ENCODE measurements around the gene CSMD2.

Gene CSMD2

GRCh38 chr1:33470495-33471012 is 694.5 kb downstream of the CSMD2 start:
- peak; percentile 87 for DNase-seq (ENCODE audit: extremely low spot score)
- POLR2A ChIA-PET = interaction anchor here (1.1 to 1.8 kb wide), 4 partner anchors 10 to 175 kb away, joined by 3 to 6 read pairs (median 4); no protein-coding TSS in a partner anchor
- no peak for TF ChIP-seq CTBP1 (IDR thresholded peaks at IDR 0.05; ENCODE audit: borderline replicate concordance)
- no peak for TF ChIP-seq HDGF (IDR thresholded peaks at IDR 0.05; ENCODE audit: borderline replicate concordance)
- no peak for TF ChIP-seq ZNF384 (IDR thresholded peaks at IDR 0.05)
- TF ChIP-seq FOXK2 (IDR thresholded peaks at IDR 0.05) = no peak

GRCh38 chr1:33469691-33470090 is 695.3 kb downstream of the CSMD2 start:
- TF ChIP-seq FOXM1 (IDR thresholded peaks at IDR 0.05; ENCODE audit: borderline replicate concordance) (no peak), SP1 (IDR thresholded peaks at IDR 0.05) (no peak), BHLHE40 (IDR thresholded peaks at IDR 0.05; ENCODE audit: borderline replicate concordance) (no peak), FOXK2 (IDR thresholded peaks at IDR 0.05) (no peak), NFRKB (IDR thresholded peaks at IDR 0.05) (no peak), ARNT (IDR thresholded peaks at IDR 0.05) (no peak), L3MBTL2 (conservative IDR thresholded peaks at IDR 0.05) (no peak), ZNF384 (IDR thresholded peaks at IDR 0.05) (no peak), FOXA1 (IDR thresholded peaks at IDR 0.05) (no peak)
- TF ChIP-seq, protein P1, sequence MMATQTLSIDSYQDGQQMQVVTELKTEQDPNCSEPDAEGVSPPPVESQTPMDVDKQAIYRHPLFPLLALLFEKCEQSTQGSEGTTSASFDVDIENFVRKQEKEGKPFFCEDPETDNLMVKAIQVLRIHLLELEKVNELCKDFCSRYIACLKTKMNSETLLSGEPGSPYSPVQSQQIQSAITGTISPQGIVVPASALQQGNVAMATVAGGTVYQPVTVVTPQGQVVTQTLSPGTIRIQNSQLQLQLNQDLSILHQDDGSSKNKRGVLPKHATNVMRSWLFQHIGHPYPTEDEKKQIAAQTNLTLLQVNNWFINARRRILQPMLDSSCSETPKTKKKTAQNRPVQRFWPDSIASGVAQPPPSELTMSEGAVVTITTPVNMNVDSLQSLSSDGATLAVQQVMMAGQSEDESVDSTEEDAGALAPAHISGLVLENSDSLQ (IDR thresholded peaks at IDR 0.05) = no peak
- no peak for DNase-seq (ENCODE audit: extremely low spot score)
- ChIA-PET POLR2A (no interaction called here), CTCF (interaction anchor here (0.8 to 4.0 kb wide), 2 partner anchors 174 to 329 kb away, joined by 3 to 27 read pairs; no protein-coding TSS in a partner anchor)

More at GRCh38 chr1:33470495-33471012, 694.5 kb downstream of the CSMD2 start:
- CTCF ChIA-PET = interaction anchor here (0.8 to 4.0 kb wide), 6 partner anchors 12 to 329 kb away, joined by 3 to 27 read pairs (median 3); no protein-coding TSS in a partner anchor

DNA sequence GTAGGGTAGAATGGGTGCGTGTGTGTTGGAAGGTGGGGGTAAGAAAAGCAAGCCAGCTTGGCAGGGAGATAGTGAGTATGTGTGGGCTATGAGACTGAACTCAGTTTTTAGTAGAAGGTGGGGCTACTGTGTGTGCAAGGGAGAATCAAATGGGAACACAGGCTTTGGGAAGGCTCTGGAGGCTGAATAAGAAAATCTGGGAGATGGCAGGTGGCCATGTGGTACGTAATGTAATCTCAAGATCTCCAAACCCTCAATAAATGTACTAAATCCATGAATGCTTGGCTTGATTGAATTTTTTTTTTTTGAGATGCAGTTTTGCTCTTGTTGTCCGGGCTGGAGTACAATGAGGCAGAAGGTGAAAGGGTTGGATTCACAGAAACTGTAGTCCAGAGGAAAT is 696.1 kb downstream of the CSMD2 start:
- TF ChIP-seq TARDBP (IDR thresholded peaks at IDR 0.05) (no peak), HDGF (IDR thresholded peaks at IDR 0.05; ENCODE audit: borderline replicate concordance) (no peak), SUZ12 (IDR thresholded peaks at IDR 0.05) (no peak), SP1 (IDR thresholded peaks at IDR 0.05) (no peak), NFRKB (IDR thresholded peaks at IDR 0.05) (no peak), FOXA1 (IDR thresholded peaks at IDR 0.05) (no peak), CTBP1 (IDR thresholded peaks at IDR 0.05; ENCODE audit: borderline replicate concordance) (no peak), ARNT (IDR thresholded peaks at IDR 0.05) (no peak), L3MBTL2 (conservative IDR thresholded peaks at IDR 0.05) (no peak), ZNF384 (IDR thresholded peaks at IDR 0.05) (no peak), BHLHE40 (IDR thresholded peaks at IDR 0.05; ENCODE audit: borderline replicate concordance) (no peak), ELF4 (IDR thresholded peaks at IDR 0.05) (no peak), LEF1 (IDR thresholded peaks at IDR 0.05; ENCODE audit: borderline replicate concordance) (no peak), FOXM1 (IDR thresholded peaks at IDR 0.05; ENCODE audit: borderline replicate concordance) (no peak), FOXK2 (IDR thresholded peaks at IDR 0.05) (no peak)
- TF ChIP-seq, protein P1 (IDR thresholded peaks at IDR 0.05) = no peak
- DNase-seq (ENCODE audit: extremely low spot score) = no peak
- ChIA-PET CTCF (interaction anchor here (0.6 to 4.0 kb wide), 2 partner anchors 84 to 173 kb away, joined by 3 to 27 read pairs; no protein-coding TSS in a partner anchor), POLR2A (no interaction called here)

GRCh38 chr1:33468531-33468930 is 696.5 kb downstream of the CSMD2 start:
- DNase-seq (ENCODE audit: extremely low spot score) = no peak
- TF ChIP-seq LEF1 (IDR thresholded peaks at IDR 0.05; ENCODE audit: borderline replicate concordance) = no peak
- TF ChIP-seq ELF4 (IDR thresholded peaks at IDR 0.05) = no peak
- ChIA-PET POLR2A (no interaction called here), CTCF (interaction anchor here (0.6 to 1.0 kb wide), 3 partner anchors 84 to 341 kb away, joined by 3 to 4 read pairs (median 3); no protein-coding TSS in a partner anchor)

- DNase-seq (ENCODE audit: extremely low spot score) = no peak
- ChIA-PET CTCF (interaction anchor here (0.6 to 1.0 kb wide), 2 partner anchors 173 to 341 kb away, joined by 3 to 4 read pairs; no protein-coding TSS in a partner anchor), POLR2A (no interaction called here)
- TF ChIP-seq ZNF384 (IDR thresholded peaks at IDR 0.05) (no peak), SUZ12 (IDR thresholded peaks at IDR 0.05) (no peak), NFRKB (IDR thresholded peaks at IDR 0.05) (no peak), L3MBTL2 (conservative IDR thresholded peaks at IDR 0.05) (no peak), SP1 (IDR thresholded peaks at IDR 0.05) (no peak), TARDBP (IDR thresholded peaks at IDR 0.05) (no peak), FOXM1 (IDR thresholded peaks at IDR 0.05; ENCODE audit: borderline replicate concordance) (no peak), ELF4 (IDR thresholded peaks at IDR 0.05) (no peak), BHLHE40 (IDR thresholded peaks at IDR 0.05; ENCODE audit: borderline replicate concordance) (no peak), FOXA1 (IDR thresholded peaks at IDR 0.05) (no peak), LEF1 (IDR thresholded peaks at IDR 0.05; ENCODE audit: borderline replicate concordance) (no peak), HDGF (IDR thresholded peaks at IDR 0.05; ENCODE audit: borderline replicate concordance) (no peak), FOXK2 (IDR thresholded peaks at IDR 0.05) (no peak), CTBP1 (IDR thresholded peaks at IDR 0.05; ENCODE audit: borderline replicate concordance) (no peak)
- TF ChIP-seq, protein P1 (IDR thresholded peaks at IDR 0.05) = no peak
Measured at GRCh38 chr1:33468011-33468410, 697.0 kb downstream of the CSMD2 start.

DNA sequence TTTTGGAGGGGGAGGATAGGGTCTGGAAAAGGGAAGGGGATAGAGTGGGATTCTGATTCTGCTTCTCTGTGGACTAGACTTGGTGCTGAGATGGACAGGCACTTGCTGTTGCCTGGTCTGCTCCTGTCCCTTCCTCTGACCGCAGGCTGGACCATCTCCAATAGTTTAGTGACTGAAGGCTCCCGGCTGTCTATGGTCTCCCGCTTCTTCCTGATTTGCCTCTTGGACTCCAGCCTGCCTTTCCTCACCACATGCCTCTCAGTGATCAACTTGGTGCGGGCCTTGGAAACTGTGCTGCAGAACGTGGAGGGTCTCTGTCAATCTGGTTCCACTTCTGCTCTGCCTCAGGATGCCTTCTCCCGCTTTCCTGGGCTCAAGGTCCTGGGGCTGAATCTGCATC is 698.9 kb downstream of the CSMD2 start:
- TF ChIP-seq L3MBTL2 (conservative IDR thresholded peaks at IDR 0.05) = no peak
- TF ChIP-seq SP1 (IDR thresholded peaks at IDR 0.05) = no peak
- no peak for TF ChIP-seq FOXM1 (IDR thresholded peaks at IDR 0.05; ENCODE audit: borderline replicate concordance)
- TF ChIP-seq BHLHE40 (IDR thresholded peaks at IDR 0.05; ENCODE audit: borderline replicate concordance) = no peak
- TF ChIP-seq, protein P1 (IDR thresholded peaks at IDR 0.05) = no peak
- no peak for TF ChIP-seq ELF4 (IDR thresholded peaks at IDR 0.05)
- no peak for TF ChIP-seq ZNF384 (IDR thresholded peaks at IDR 0.05)
- no peak for TF ChIP-seq LEF1 (IDR thresholded peaks at IDR 0.05; ENCODE audit: borderline replicate concordance)
- TF ChIP-seq CTBP1 (IDR thresholded peaks at IDR 0.05; ENCODE audit: borderline replicate concordance) = no peak
- TF ChIP-seq FOXK2 (IDR thresholded peaks at IDR 0.05) = no peak
- TF ChIP-seq TARDBP (IDR thresholded peaks at IDR 0.05) = no peak
- TF ChIP-seq SUZ12 (IDR thresholded peaks at IDR 0.05) = no peak
- no peak for TF ChIP-seq HDGF (IDR thresholded peaks at IDR 0.05; ENCODE audit: borderline replicate concordance)
- no peak for TF ChIP-seq ARNT (IDR thresholded peaks at IDR 0.05)
- no peak for TF ChIP-seq NFRKB (IDR thresholded peaks at IDR 0.05)
- TF ChIP-seq FOXA1 (IDR thresholded peaks at IDR 0.05) = no peak
- ChIA-PET CTCF (no interaction called here), POLR2A (no interaction called here)
- no peak for DNase-seq (ENCODE audit: extremely low spot score)

Measured in HEK293T (cell line).